ENCODE data around the gene AIG1.

The AIG1 gene

GRCh38 chr6:143293523-143293922, 232.8 kb downstream of the AIG1 start:
- Histone ChIP-seq H3K4me1 (ENCODE audit: insufficient read depth, low read length, severe bottlenecking) (no peaks in the 10 kb centered on the region), H2AFZ (ENCODE audit: low read length) (no peak overlapping the region), H3F3A (ENCODE audit: insufficient read depth, low read length) (no peaks in the 10 kb centered on the region), H3K4me2 (ENCODE audit: low read length) (no peak overlapping the region), H3K4me3 (ENCODE audit: low read depth, low read length, poor library complexity, severe bottlenecking) (no peak overlapping the region), H3K9me2 (ENCODE audit: low read depth, low read length) (no peaks in the 10 kb centered on the region), H4K20me1 (ENCODE audit: insufficient read depth, low read length) (no peaks in the 10 kb centered on the region), H3K27me3 (ENCODE audit: insufficient read depth, low read length) (no peaks in the 10 kb centered on the region), H3K36me3 (ENCODE audit: insufficient read depth, low read length) (no peaks in the 10 kb centered on the region), H3K9ac (ENCODE audit: low read length) (no peak overlapping the region), H3K9me3 (ENCODE audit: low read length) (no peaks in the 10 kb centered on the region), H3K79me2 (ENCODE audit: insufficient read depth, low read length) (no peaks in the 10 kb centered on the region), H3K27ac (ENCODE audit: low read depth, low read length, poor library complexity, severe bottlenecking) (no peak overlapping the region)
- TF ChIP-seq EZH2 (IDR thresholded peaks at IDR 0.05; ENCODE audit: borderline replicate concordance, low read length) = no peak
- no peak for TF ChIP-seq CTCF (IDR thresholded peaks at IDR 0.05; ENCODE audit: low read length)

GRCh38 chr6:143294265-143294860, 233.7 kb downstream of the AIG1 start:
- H3K79me2 ChIP-seq (ENCODE audit: insufficient read depth, low read length) = no peaks in the 10 kb centered on the region
- H3F3A ChIP-seq (ENCODE audit: insufficient read depth, low read length) = no peaks in the 10 kb centered on the region
- H3K36me3 ChIP-seq (ENCODE audit: insufficient read depth, low read length) = no peaks in the 10 kb centered on the region
- no peak overlapping the region for H2AFZ ChIP-seq (ENCODE audit: low read length)
- no peak overlapping the region for H3K9ac ChIP-seq (ENCODE audit: low read length)
- no peaks in the 10 kb centered on the region for H3K27me3 ChIP-seq (ENCODE audit: insufficient read depth, low read length)
- H3K9me2 ChIP-seq (ENCODE audit: low read depth, low read length) = no peaks in the 10 kb centered on the region
- H4K20me1 ChIP-seq (ENCODE audit: insufficient read depth, low read length) = no peaks in the 10 kb centered on the region
- TF ChIP-seq CTCF (IDR thresholded peaks at IDR 0.05; ENCODE audit: low read length) (no peak), EZH2 (IDR thresholded peaks at IDR 0.05; ENCODE audit: borderline replicate concordance, low read length) (no peak)
- no peaks in the 10 kb centered on the region for H3K4me1 ChIP-seq (ENCODE audit: insufficient read depth, low read length, severe bottlenecking)
- H3K4me2 ChIP-seq (ENCODE audit: low read length) = no peak overlapping the region
- no peaks in the 10 kb centered on the region for H3K9me3 ChIP-seq (ENCODE audit: low read length)
- no peak overlapping the region for H3K4me3 ChIP-seq (ENCODE audit: low read depth, low read length, poor library complexity, severe bottlenecking)
- H3K27ac ChIP-seq (ENCODE audit: low read depth, low read length, poor library complexity, severe bottlenecking) = no peak overlapping the region

- Histone ChIP-seq H3K36me3 (ENCODE audit: insufficient read depth, low read length) (no peaks in the 10 kb centered on the region), H3K9me3 (ENCODE audit: low read length) (no peaks in the 10 kb centered on the region), H3K27me3 (ENCODE audit: insufficient read depth, low read length) (no peaks in the 10 kb centered on the region), H2AFZ (ENCODE audit: low read length) (no peak overlapping the region), H3K9ac (ENCODE audit: low read length) (no peak overlapping the region), H3F3A (ENCODE audit: insufficient read depth, low read length) (no peaks in the 10 kb centered on the region), H4K20me1 (ENCODE audit: insufficient read depth, low read length) (no peaks in the 10 kb centered on the region), H3K79me2 (ENCODE audit: insufficient read depth, low read length) (no peaks in the 10 kb centered on the region), H3K27ac (ENCODE audit: low read depth, low read length, poor library complexity, severe bottlenecking) (no peak overlapping the region), H3K9me2 (ENCODE audit: low read depth, low read length) (no peaks in the 10 kb centered on the region), H3K4me2 (ENCODE audit: low read length) (no peak overlapping the region), H3K4me3 (ENCODE audit: low read depth, low read length, poor library complexity, severe bottlenecking) (no peak overlapping the region), H3K4me1 (ENCODE audit: insufficient read depth, low read length, severe bottlenecking) (no peaks in the 10 kb centered on the region)
- TF ChIP-seq CTCF (IDR thresholded peaks at IDR 0.05; ENCODE audit: low read length) (no peak), EZH2 (IDR thresholded peaks at IDR 0.05; ENCODE audit: borderline replicate concordance, low read length) (no peak)
These were observed 235.2 kb downstream of the AIG1 start for GRCh38 chr6:143295932-143296331.

All from OCI-LY1 (cell line).